OCI-LY1 (cell line): ENCODE results near the gene CPN1.

Experiments
- H2AFZ ChIP-seq: fragments of 200-600 bp; sonication (generic), shearing (Covaris generic); 2 replicates; pipeline ENCODE4 v1.6.0; 2014; ENCODE audit warnings: antibody characterized with exemption, mild to moderate bottlenecking, low read length
- H3F3A ChIP-seq: fragments of 200-600 bp; sonication (generic), shearing (Covaris generic); 2 replicates; pipeline ENCODE4 v1.6.0; 2014; ENCODE audit warnings: mild to moderate bottlenecking, antibody characterized with exemption, low read length, moderate library complexity; ENCODE audit not compliant: insufficient read depth
- H3K27ac ChIP-seq: fragments of 200-600 bp; sonication (generic); 2 replicates; pipeline ENCODE4 v1.5.1; 2014; ENCODE audit warnings: low read length, mixed run types, mild to moderate bottlenecking, low read depth; ENCODE audit not compliant: poor library complexity, severe bottlenecking
- H3K27me3 ChIP-seq: fragments of 200-600 bp; sonication (generic); 2 replicates; pipeline ENCODE4 v1.6.0; 2014; ENCODE audit warnings: antibody characterized with exemption, mild to moderate bottlenecking, low read length, moderate library complexity; ENCODE audit not compliant: insufficient read depth
- H3K36me3 ChIP-seq: fragments of 200-600 bp; sonication (generic); 2 replicates; pipeline ENCODE4 v1.6.1; 2014; ENCODE audit warnings: mild to moderate bottlenecking, antibody characterized with exemption, low read length, moderate library complexity, mixed read lengths; ENCODE audit not compliant: insufficient read depth
- H3K4me1 ChIP-seq: fragments of 200-600 bp; sonication (generic); 2 replicates; pipeline ENCODE4 v1.5.1; 2014; ENCODE audit warnings: mild to moderate bottlenecking, low read length, moderate library complexity; ENCODE audit not compliant: insufficient read depth, severe bottlenecking
- H3K4me2 ChIP-seq: fragments of 200-600 bp; sonication (generic), shearing (Covaris generic); 2 replicates; pipeline ENCODE4 v1.6.1; 2014; ENCODE audit warnings: low read length
- H3K4me3 ChIP-seq: fragments of 200-600 bp; sonication (generic); 2 replicates; pipeline ENCODE4 v1.5.1; 2014; ENCODE audit warnings: low read length, low read depth, mild to moderate bottlenecking, mixed read lengths; ENCODE audit not compliant: poor library complexity, severe bottlenecking
- H3K79me2 ChIP-seq: fragments of 200-600 bp; shearing (Covaris generic); 2 replicates; pipeline ENCODE4 v1.6.1; 2016; ENCODE audit warnings: mixed run types, low read length, mixed read lengths; ENCODE audit not compliant: insufficient read depth
- H3K9ac ChIP-seq: fragments of 200-600 bp; sonication (generic), shearing (Covaris generic); 2 replicates; pipeline ENCODE4 v1.6.1; 2014; ENCODE audit warnings: mild to moderate bottlenecking, low read length, mixed read lengths
- H3K9me2 ChIP-seq: fragments of 200-600 bp; sonication (generic), shearing (Covaris generic); 2 replicates; pipeline ENCODE4 v1.6.1; 2014; ENCODE audit warnings: low read depth, mild to moderate bottlenecking, low read length, mixed read lengths
- H3K9me3 ChIP-seq: fragments of 200-600 bp; shearing (Covaris generic); 2 replicates; pipeline ENCODE4 v1.6.1; 2014; ENCODE audit warnings: low read length, mixed read lengths
- H4K20me1 ChIP-seq: fragments of 200-600 bp; sonication (generic), shearing (Covaris generic); 2 replicates; pipeline ENCODE4 v1.6.0; 2016; ENCODE audit warnings: mild to moderate bottlenecking, low read length; ENCODE audit not compliant: insufficient read depth
- EZH2 ChIP-seq: fragments of 200-600 bp; sonication (generic), shearing (Covaris generic); IDR thresholded peaks from 2 replicates; pipeline ENCODE4 v1.8.0; 2017; ENCODE audit warnings: borderline replicate concordance, mixed run types, mild to moderate bottlenecking, antibody characterized with exemption, low read length, moderate library complexity, mixed read lengths
- TF ChIP-seq, protein P1 (sequence below): fragments of 200-600 bp; sonication (generic), shearing (Covaris generic); IDR thresholded peaks from 2 replicates; pipeline ENCODE4 v1.5.1; 2017; ENCODE audit warnings: mild to moderate bottlenecking, antibody characterized with exemption, low read length, moderate library complexity, mixed read lengths

Gene CPN1

GRCh38 chr10:100038561-100039071 lies 43.1 kb downstream of the CPN1 start:
- H3K36me3 ChIP-seq = no peaks in the 10 kb centered on the region
- no peaks in the 10 kb centered on the region for H3K27me3 ChIP-seq
- H3K9ac ChIP-seq = no peak overlapping the region
- H2AFZ ChIP-seq = no peak overlapping the region
- H4K20me1 ChIP-seq = no peaks in the 10 kb centered on the region
- TF ChIP-seq, protein P1, sequence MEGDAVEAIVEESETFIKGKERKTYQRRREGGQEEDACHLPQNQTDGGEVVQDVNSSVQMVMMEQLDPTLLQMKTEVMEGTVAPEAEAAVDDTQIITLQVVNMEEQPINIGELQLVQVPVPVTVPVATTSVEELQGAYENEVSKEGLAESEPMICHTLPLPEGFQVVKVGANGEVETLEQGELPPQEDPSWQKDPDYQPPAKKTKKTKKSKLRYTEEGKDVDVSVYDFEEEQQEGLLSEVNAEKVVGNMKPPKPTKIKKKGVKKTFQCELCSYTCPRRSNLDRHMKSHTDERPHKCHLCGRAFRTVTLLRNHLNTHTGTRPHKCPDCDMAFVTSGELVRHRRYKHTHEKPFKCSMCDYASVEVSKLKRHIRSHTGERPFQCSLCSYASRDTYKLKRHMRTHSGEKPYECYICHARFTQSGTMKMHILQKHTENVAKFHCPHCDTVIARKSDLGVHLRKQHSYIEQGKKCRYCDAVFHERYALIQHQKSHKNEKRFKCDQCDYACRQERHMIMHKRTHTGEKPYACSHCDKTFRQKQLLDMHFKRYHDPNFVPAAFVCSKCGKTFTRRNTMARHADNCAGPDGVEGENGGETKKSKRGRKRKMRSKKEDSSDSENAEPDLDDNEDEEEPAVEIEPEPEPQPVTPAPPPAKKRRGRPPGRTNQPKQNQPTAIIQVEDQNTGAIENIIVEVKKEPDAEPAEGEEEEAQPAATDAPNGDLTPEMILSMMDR = no peak
- TF ChIP-seq EZH2 = no peak
- no peaks in the 10 kb centered on the region for H3K9me2 ChIP-seq
- no peak overlapping the region for H3K27ac ChIP-seq
- H3K4me3 ChIP-seq = no peak overlapping the region
- H3F3A ChIP-seq = no peaks in the 10 kb centered on the region
- no peak overlapping the region for H3K4me2 ChIP-seq
- H3K4me1 ChIP-seq = no peaks in the 10 kb centered on the region
- H3K79me2 ChIP-seq = no peaks in the 10 kb centered on the region
- H3K9me3 ChIP-seq = no peaks in the 10 kb centered on the region

DNA sequence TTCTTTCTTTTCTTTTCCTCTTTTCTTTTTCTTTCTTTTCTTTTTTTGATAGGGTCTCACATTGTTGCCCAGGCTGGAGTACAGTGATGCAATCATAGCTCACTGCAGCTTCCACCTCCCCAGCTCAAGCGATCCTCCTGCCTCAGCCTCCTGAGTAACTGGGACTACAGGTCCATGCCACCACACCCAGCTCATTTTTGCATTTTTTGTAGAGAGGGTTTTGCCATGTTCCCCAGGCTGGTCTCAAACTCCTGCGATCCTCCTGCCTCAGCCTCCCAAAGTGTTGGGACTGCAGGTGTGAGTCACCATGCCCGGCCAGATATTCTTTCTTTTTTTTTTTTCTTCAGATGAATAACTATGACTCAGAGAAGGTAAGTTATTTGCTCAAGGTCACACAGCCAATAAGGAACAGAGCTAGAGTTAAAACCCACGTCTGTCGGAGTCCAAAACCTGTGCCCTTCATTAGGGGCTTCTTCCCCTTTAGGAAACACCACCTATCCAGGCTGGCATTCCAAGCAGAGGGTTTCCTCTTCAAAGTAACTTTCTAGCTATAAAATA lies 43.8 kb downstream of the CPN1 start:
- no peaks in the 10 kb centered on the region for H3K9me3 ChIP-seq
- no peak overlapping the region for H3K4me2 ChIP-seq
- H3F3A ChIP-seq = no peaks in the 10 kb centered on the region
- H3K36me3 ChIP-seq = no peaks in the 10 kb centered on the region
- H3K4me3 ChIP-seq = no peak overlapping the region
- no peaks in the 10 kb centered on the region for H3K27me3 ChIP-seq
- no peak overlapping the region for H3K27ac ChIP-seq
- H3K9me2 ChIP-seq = no peaks in the 10 kb centered on the region
- no peak overlapping the region for H3K9ac ChIP-seq
- no peaks in the 10 kb centered on the region for H4K20me1 ChIP-seq
- H3K79me2 ChIP-seq = no peaks in the 10 kb centered on the region
- no peaks in the 10 kb centered on the region for H3K4me1 ChIP-seq
- TF ChIP-seq, protein P1 = no peak
- TF ChIP-seq EZH2 = no peak
- no peak overlapping the region for H2AFZ ChIP-seq

DNA sequence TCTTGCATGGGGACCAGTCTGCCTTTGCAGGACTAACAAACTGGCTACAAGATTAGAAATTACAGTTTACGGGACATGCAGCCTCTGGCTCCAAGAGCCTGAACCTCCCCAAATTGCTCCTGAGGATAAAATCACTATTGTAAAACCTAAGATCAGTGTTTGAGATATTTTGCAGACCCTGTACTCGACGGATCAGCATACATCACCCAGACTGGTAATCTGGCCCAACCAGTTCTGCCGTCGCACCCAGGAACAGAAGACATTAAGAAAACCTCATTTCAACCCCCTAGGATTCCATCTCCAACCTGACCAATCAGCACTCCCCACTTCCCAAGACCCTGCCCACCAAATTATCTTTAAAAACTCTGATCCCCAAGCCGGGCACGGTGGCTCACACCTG lies 44.8 kb downstream of the CPN1 start:
- Histone ChIP-seq H2AFZ (no peak overlapping the region), H3K4me2 (no peak overlapping the region), H4K20me1 (no peaks in the 10 kb centered on the region), H3F3A (no peaks in the 10 kb centered on the region), H3K27me3 (no peaks in the 10 kb centered on the region), H3K36me3 (no peaks in the 10 kb centered on the region), H3K4me1 (no peaks in the 10 kb centered on the region), H3K9me3 (no peaks in the 10 kb centered on the region), H3K27ac (no peak overlapping the region), H3K79me2 (no peaks in the 10 kb centered on the region), H3K4me3 (no peak overlapping the region), H3K9me2 (no peaks in the 10 kb centered on the region), H3K9ac (no peak overlapping the region)
- TF ChIP-seq, protein P1 = no peak
- no peak for TF ChIP-seq EZH2
